A673 (cell line): Measurements from ENCODE around the gene CRYBG2. TPM values are rescaled to one million over a fixed set of nuclear protein-coding genes. Genes with fewer than 3 reads are reported as not detected.

Source experiments
- BruUV-seq: library from RNA; stranded (reverse); fragments of 400-500 nt; replicated peaks from 2 replicates; lab custom pipeline; 2021; lab: Mats Ljungman, UMichigan
- CTCF ChIA-PET: fragments of 300-600 bp; sonication (Branson Sonifier 250); formaldehyde crosslinking; loops from one replicate; lab custom pipeline; 2022; ENCODE audit warnings: antibody characterized with exemption; lab: Charles Lee
- POLR2A ChIA-PET: fragments of 300-600 bp; sonication (Branson Sonifier 250); formaldehyde crosslinking; loops from one replicate; lab custom pipeline; 2022; ENCODE audit warnings: antibody characterized with exemption; ENCODE audit not compliant: low non-redundant PET; lab: Charles Lee
- DNase-seq: peaks from one replicate; pipeline ENCODE4 v3.0.0-alpha.2; 2015; ENCODE audit warnings: low spot score
- H3K27ac ChIP-seq: fragments of 200-600 bp; sonication (generic); 2 replicates; pipeline ENCODE4 v1.5.1; 2016; ENCODE audit warnings: mixed run types, low read depth, mild to moderate bottlenecking, mixed read lengths, antibody characterized with exemption, low read length; ENCODE audit not compliant: poor library complexity, severe bottlenecking
- H3K27me3 ChIP-seq: fragments of 200-600 bp; sonication (generic); replicated peaks from 2 replicates; pipeline ENCODE4 v1.6.1; 2017; ENCODE audit warnings: mixed run types, low read depth, mild to moderate bottlenecking, mixed read lengths, antibody characterized with exemption, low read length; ENCODE audit not compliant: insufficient read depth, poor library complexity
- H3K36me3 ChIP-seq: fragments of 200-600 bp; sonication (generic); 2 replicates; pipeline ENCODE4 v1.6.1; 2016; ENCODE audit warnings: mixed run types, mild to moderate bottlenecking, mixed read lengths, antibody characterized with exemption, low read length; ENCODE audit not compliant: insufficient read depth, poor library complexity, severe bottlenecking
- H3K4me1 ChIP-seq: fragments of 200-600 bp; sonication (generic); 2 replicates; pipeline ENCODE4 v1.6.1; 2017; ENCODE audit warnings: mixed run types, mild to moderate bottlenecking, mixed read lengths, antibody characterized with exemption, low read length; ENCODE audit not compliant: insufficient read depth, poor library complexity, severe bottlenecking
- H3K4me3 ChIP-seq: fragments of 200-600 bp; sonication (generic); 2 replicates; pipeline ENCODE4 v1.5.1; 2016; ENCODE audit warnings: low read depth, mixed run types, mild to moderate bottlenecking, mixed read lengths, low read length; ENCODE audit not compliant: poor library complexity, severe bottlenecking
- H3K9me3 ChIP-seq: fragments of 200-600 bp; sonication (generic); 2 replicates; pipeline ENCODE4 v1.6.1; 2016; ENCODE audit warnings: mixed run types, low read depth, mild to moderate bottlenecking, mixed read lengths, antibody characterized with exemption, low read length; ENCODE audit not compliant: poor library complexity, severe bottlenecking
- EZH2 ChIP-seq: fragments of 200-600 bp; sonication (generic); IDR thresholded peaks from 2 replicates; pipeline ENCODE4 v1.6.1; 2017; ENCODE audit warnings: borderline replicate concordance, low read depth, mild to moderate bottlenecking, mixed read lengths, antibody characterized with exemption, low read length; ENCODE audit not compliant: poor library complexity, severe bottlenecking
- intact Hi-C: fragments of 100-400 bp; cut with micrococcal nuclease; formaldehyde crosslinking; loops from one replicate; pipeline ENCODE4 v1.10.0; 2022; ENCODE audit not compliant: unreplicated experiment
- total RNA-seq: library from RNA; stranded (reverse); gene quantifications from 2 replicates; pipeline ENCODE4 v1.2.3, GENCODE V29; 2021
- TF ChIP-seq, protein P1 (sequence below): fragments of 300-800, 200-600 bp; sonication (generic); conservative IDR thresholded peaks from 2 replicates; pipeline ENCODE4 v1.5.1; 2017; ENCODE audit warnings: low read depth, mild to moderate bottlenecking, antibody characterized with exemption, low read length, moderate library complexity, mixed read lengths

The CRYBG2 gene
- total RNA-seq, 1 experiment from 2014 or later: not detected

GRCh38 chr1:26302733-26303405 is 51.1 kb downstream of the CRYBG2 start:
- H3K27me3 ChIP-seq: no peaks in the 10 kb centered on the region
- H3K27ac ChIP-seq: no peak overlapping the region
- H3K4me1 ChIP-seq: peaks cover 4% of the 10 kb centered on the region
- intact Hi-C loops: no loop called here
- no peak overlapping the region for H3K4me3 ChIP-seq
- ChIA-PET CTCF (no interaction called here), POLR2A (no interaction called here)
- no peaks in the 10 kb centered on the region for H3K9me3 ChIP-seq
- TF ChIP-seq, protein P1, sequence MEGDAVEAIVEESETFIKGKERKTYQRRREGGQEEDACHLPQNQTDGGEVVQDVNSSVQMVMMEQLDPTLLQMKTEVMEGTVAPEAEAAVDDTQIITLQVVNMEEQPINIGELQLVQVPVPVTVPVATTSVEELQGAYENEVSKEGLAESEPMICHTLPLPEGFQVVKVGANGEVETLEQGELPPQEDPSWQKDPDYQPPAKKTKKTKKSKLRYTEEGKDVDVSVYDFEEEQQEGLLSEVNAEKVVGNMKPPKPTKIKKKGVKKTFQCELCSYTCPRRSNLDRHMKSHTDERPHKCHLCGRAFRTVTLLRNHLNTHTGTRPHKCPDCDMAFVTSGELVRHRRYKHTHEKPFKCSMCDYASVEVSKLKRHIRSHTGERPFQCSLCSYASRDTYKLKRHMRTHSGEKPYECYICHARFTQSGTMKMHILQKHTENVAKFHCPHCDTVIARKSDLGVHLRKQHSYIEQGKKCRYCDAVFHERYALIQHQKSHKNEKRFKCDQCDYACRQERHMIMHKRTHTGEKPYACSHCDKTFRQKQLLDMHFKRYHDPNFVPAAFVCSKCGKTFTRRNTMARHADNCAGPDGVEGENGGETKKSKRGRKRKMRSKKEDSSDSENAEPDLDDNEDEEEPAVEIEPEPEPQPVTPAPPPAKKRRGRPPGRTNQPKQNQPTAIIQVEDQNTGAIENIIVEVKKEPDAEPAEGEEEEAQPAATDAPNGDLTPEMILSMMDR: no peak
- no peak for TF ChIP-seq EZH2
- H3K36me3 ChIP-seq: no peaks in the 10 kb centered on the region
- BruUV-seq: no TSS peak
- DNase-seq: no peak

GRCh38 chr1:26300578-26301275 is 53.2 kb downstream of the CRYBG2 start:
- H3K4me3 ChIP-seq: no peak overlapping the region
- intact Hi-C loops: no loop called here
- no TSS peak for BruUV-seq
- DNase-seq: no peak
- no peaks in the 10 kb centered on the region for H3K36me3 ChIP-seq
- ChIA-PET CTCF (no interaction called here), POLR2A (no interaction called here)
- no peaks in the 10 kb centered on the region for H3K27me3 ChIP-seq
- H3K9me3 ChIP-seq: no peaks in the 10 kb centered on the region
- H3K4me1 ChIP-seq: no peaks in the 10 kb centered on the region
- H3K27ac ChIP-seq: no peak overlapping the region
- TF ChIP-seq, protein P1: no peak
- no peak for TF ChIP-seq EZH2

DNA sequence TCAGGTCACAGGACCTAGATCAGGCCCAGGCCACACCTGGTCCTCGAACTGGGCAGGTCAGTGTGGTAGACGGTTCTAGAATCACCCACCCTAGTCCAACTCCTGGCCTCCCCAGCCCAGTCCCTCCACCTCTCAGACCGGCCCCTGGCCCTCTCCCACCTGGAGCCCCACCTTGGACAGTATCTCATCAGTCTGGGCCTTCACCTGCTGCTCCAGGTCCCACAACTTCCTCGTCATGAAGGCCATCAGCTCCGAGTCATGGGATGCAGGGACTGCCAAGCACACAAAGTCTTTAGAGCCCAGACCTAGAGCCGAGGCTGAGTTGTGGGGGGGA is 56.2 kb downstream of the CRYBG2 start:
- intact Hi-C loops: no loop called here
- Histone ChIP-seq H3K27me3 (no peaks in the 10 kb centered on the region), H3K9me3 (no peaks in the 10 kb centered on the region), H3K4me3 (no peak overlapping the region), H3K27ac (no peak overlapping the region), H3K36me3 (no peaks in the 10 kb centered on the region), H3K4me1 (no peaks in the 10 kb centered on the region)
- no peak for DNase-seq
- ChIA-PET CTCF (interaction anchor here (0.6 kb wide), 1 partner anchor 10 kb away, joined by 3 read pairs; no protein-coding TSS in a partner anchor), POLR2A (no interaction called here)
- BruUV-seq: no TSS peak
- TF ChIP-seq, protein P1: no peak
- no peak for TF ChIP-seq EZH2
